Sigmoid colon (tissue), 7 donors: Measurements from ENCODE around the gene AHNAK2. TPM values are rescaled to one million over a fixed set of nuclear protein-coding genes. Genes with fewer than 3 reads are reported as not detected.

Source experiments
- DNase-seq: peaks from one replicate; pipeline ENCODE4 v3.0.0-alpha.2; 2019
- H3K27ac ChIP-seq, 4 donors: fragments of 200-600 bp; sonication (generic); one replicate each; pipeline ENCODE4 v1.5.1; 2016 to 2019; ENCODE audit warnings: mild to moderate bottlenecking in 1 of 4
- H3K27me3 ChIP-seq, 3 donors: fragments of 200-600 bp; sonication (generic); one replicate each; pipeline ENCODE4 v1.5.1; 2019; ENCODE audit warnings: mild to moderate bottlenecking in 1 of 3
- H3K36me3 ChIP-seq, 4 donors: fragments of 200-600 bp; sonication (generic); one replicate each; pipeline ENCODE4 v1.5.1; 2016 to 2019
- H3K4me1 ChIP-seq, 4 donors: fragments of 200-600 bp; sonication (generic); one replicate each; pipeline ENCODE4 v1.5.1; 2017 to 2019
- H3K4me3 ChIP-seq, 4 donors: fragments of 200-600 bp; sonication (generic); one replicate each; pipeline ENCODE4 v1.5.1; 2017 to 2019; ENCODE audit warnings: mild to moderate bottlenecking in 2 of 4, moderate library complexity in 1 of 4
- H3K9me3 ChIP-seq, 4 donors: fragments of 200-600 bp in 3 of 4; sonication (generic) in 3 of 4; one replicate each; pipeline versions ENCODE4 v1.5.1 to v1.6.1; 2013 to 2019
- CTCF ChIP-seq, 4 experiments: fragments of 450-650 bp in 3 of 4; fragments of 200-600 bp in 1 of 4; IDR thresholded peaks; one replicate each; pipeline ENCODE4 v1.5.1; 2016 to 2019; ENCODE audit warnings: antibody characterized with exemption in 4 of 4, mild to moderate bottlenecking in 3 of 4, moderate library complexity in 2 of 4
- EP300 ChIP-seq, 4 donors: sonication (generic); formaldehyde crosslinking; IDR thresholded peaks; one replicate each; pipeline ENCODE4 v1.6.1; 2017; ENCODE audit warnings: antibody characterized with exemption in 4 of 4
- POLR2A ChIP-seq, 2 donors: fragments of 450-650 bp; IDR thresholded peaks; one replicate each; pipeline ENCODE4 v1.6.1; 2016; ENCODE audit warnings: antibody characterized with exemption in 2 of 2, mild to moderate bottlenecking in 2 of 2, moderate library complexity in 2 of 2
- POLR2AphosphoS5 ChIP-seq, 4 donors: sonication (generic); formaldehyde crosslinking; IDR thresholded peaks; one replicate each; pipeline ENCODE4 v1.6.1; 2017; ENCODE audit warnings: antibody characterized with exemption in 4 of 4
- WGBS, 2 donors: extraction: QIAGEN DNeasy Blood & Tissue Kit; methylation state at CpG; one replicate each; pipeline ENCODE4 v1.1.7; 2013; 5-methylcytosine and 5-hydroxymethylcytosine counted together
- intact Hi-C: fragments of 100-400 bp; cut with DNase I; formaldehyde crosslinking; loops from one replicate; pipeline ENCODE4 v1.15.1; 2023
- polyA plus RNA-seq, 3 donors: library from polyadenylated mRNA; stranded (reverse); fragments of 200-250 nt; gene quantifications; one replicate each; pipeline ENCODE4 v1.2.3, GENCODE V29; 2013
- total RNA-seq, 4 donors: library from RNA; depleted of rRNA; stranded (reverse); fragments of >200 nt; gene quantifications; one replicate each; pipeline ENCODE4 v1.1.0, GENCODE V29; 2016
- donor health status: healthy with polysubstance abuse.
- donor health status: Bipolar disorder and iron deficiency.
- donor health status: healthy.

AHNAK2 gene
- total and polyA plus RNA-seq, 7 donors = 0.23 to 218 (median 81.9) TPM

GRCh38 chr14:105011312-105011990 lies 33.3 kb upstream of the AHNAK2 start:
- peaks cover 0 to 15% (median 2%) of the 10 kb centered on the region in 4 donors for H3K36me3 ChIP-seq
- H3K27ac ChIP-seq = peak overlapping the region in 3 of 4 donors; percentile 68 to 82 (median 77)
- WGBS, 2 donors = 85 to 87% methylated on average over 29 of the region's 29 CpGs
- H3K4me3 ChIP-seq = no peak overlapping the region
- H3K9me3 ChIP-seq = no peaks in the 10 kb centered on the region
- H3K27me3 ChIP-seq = no peaks in the 10 kb centered on the region
- TF ChIP-seq CTCF (IDR thresholded peaks at IDR 0.05) = no peak
- intact Hi-C loops = loop anchor here (1.0 to 2.0 kb wide), 2 partner anchors 27 to 34 kb away; partner anchors contain the start of gene CLBA1
- peaks cover 0 to 35% (median 30%) of the 10 kb centered on the region in 4 donors for H3K4me1 ChIP-seq
- no peak for DNase-seq

GRCh38 chr14:105010891-105011291 lies 32.7 kb upstream of the AHNAK2 start:
- intact Hi-C loops = loop anchor here (1.0 to 2.0 kb wide), 2 partner anchors 26 to 34 kb away; partner anchors contain the start of gene CLBA1
- TF ChIP-seq POLR2A (IDR thresholded peaks at IDR 0.05) (no peak), POLR2AphosphoS5 (IDR thresholded peaks at IDR 0.05) (peak; percentile 66 to 86 (median 73)), CTCF (IDR thresholded peaks at IDR 0.05) (no peak), EP300 (IDR thresholded peaks at IDR 0.05) (peak in 3 of 4 donors; percentile 51 to 87 (median 53))
- 77 to 89% methylated on average over 17 of the region's 17 CpGs for WGBS, 2 donors

GRCh38 chr14:105010106-105010505 lies 31.9 kb upstream of the AHNAK2 start:
- TF ChIP-seq POLR2AphosphoS5 (IDR thresholded peaks at IDR 0.05) = no peak
- TF ChIP-seq CTCF (IDR thresholded peaks at IDR 0.05) = no peak
- no peak for TF ChIP-seq POLR2A (IDR thresholded peaks at IDR 0.05)
- TF ChIP-seq EP300 (IDR thresholded peaks at IDR 0.05) = no peak
- Histone ChIP-seq H3K9me3 (no peaks in the 10 kb centered on the region), H3K4me3 (no peak overlapping the region), H3K4me1 (peaks cover 0 to 35% (median 30%) of the 10 kb centered on the region in 4 donors), H3K36me3 (peaks cover 0 to 15% (median 2%) of the 10 kb centered on the region in 4 donors), H3K27me3 (no peaks in the 10 kb centered on the region), H3K27ac (peak overlapping the region in 3 of 4 donors; percentile 68 to 82 (median 77))
- WGBS, 2 donors = 88 to 90% methylated on average over 4 of the region's 4 CpGs
- intact Hi-C loops = loop anchor here (2.0 kb wide), 1 partner anchor 25 kb away; the partner anchor contains the start of gene CLBA1
- no peak for DNase-seq

More at GRCh38 chr14:105010891-105011291, 32.7 kb upstream of the AHNAK2 start:
- Histone ChIP-seq H3K4me3 (no peak overlapping the region), H3K4me1 (peaks cover 0 to 35% (median 30%) of the 10 kb centered on the region in 4 donors), H3K27me3 (no peaks in the 10 kb centered on the region), H3K9me3 (no peaks in the 10 kb centered on the region), H3K36me3 (peaks cover 0 to 15% (median 2%) of the 10 kb centered on the region in 4 donors), H3K27ac (peak overlapping the region in 3 of 4 donors; percentile 68 to 82 (median 77))
- peak; percentile 94 for DNase-seq

- WGBS, 2 donors = 93 to 95% methylated on average over 19 of the region's 19 CpGs
- intact Hi-C loops = no loop called here
- Histone ChIP-seq H3K9me3 (no peaks in the 10 kb centered on the region), H3K36me3 (peaks cover 0 to 15% (median 2%) of the 10 kb centered on the region in 4 donors), H3K4me3 (no peak overlapping the region), H3K27ac (no peak overlapping the region), H3K27me3 (no peaks in the 10 kb centered on the region), H3K4me1 (peaks cover 0 to 31% (median 23%) of the 10 kb centered on the region in 4 donors)
- TF ChIP-seq CTCF (IDR thresholded peaks at IDR 0.05) (no peak), EP300 (IDR thresholded peaks at IDR 0.05) (no peak)
- DNase-seq = no peak
Measured at GRCh38 chr14:105007593-105008264, 29.6 kb upstream of the AHNAK2 start.
